ENCODE results near the gene LAMA2.

DNA sequence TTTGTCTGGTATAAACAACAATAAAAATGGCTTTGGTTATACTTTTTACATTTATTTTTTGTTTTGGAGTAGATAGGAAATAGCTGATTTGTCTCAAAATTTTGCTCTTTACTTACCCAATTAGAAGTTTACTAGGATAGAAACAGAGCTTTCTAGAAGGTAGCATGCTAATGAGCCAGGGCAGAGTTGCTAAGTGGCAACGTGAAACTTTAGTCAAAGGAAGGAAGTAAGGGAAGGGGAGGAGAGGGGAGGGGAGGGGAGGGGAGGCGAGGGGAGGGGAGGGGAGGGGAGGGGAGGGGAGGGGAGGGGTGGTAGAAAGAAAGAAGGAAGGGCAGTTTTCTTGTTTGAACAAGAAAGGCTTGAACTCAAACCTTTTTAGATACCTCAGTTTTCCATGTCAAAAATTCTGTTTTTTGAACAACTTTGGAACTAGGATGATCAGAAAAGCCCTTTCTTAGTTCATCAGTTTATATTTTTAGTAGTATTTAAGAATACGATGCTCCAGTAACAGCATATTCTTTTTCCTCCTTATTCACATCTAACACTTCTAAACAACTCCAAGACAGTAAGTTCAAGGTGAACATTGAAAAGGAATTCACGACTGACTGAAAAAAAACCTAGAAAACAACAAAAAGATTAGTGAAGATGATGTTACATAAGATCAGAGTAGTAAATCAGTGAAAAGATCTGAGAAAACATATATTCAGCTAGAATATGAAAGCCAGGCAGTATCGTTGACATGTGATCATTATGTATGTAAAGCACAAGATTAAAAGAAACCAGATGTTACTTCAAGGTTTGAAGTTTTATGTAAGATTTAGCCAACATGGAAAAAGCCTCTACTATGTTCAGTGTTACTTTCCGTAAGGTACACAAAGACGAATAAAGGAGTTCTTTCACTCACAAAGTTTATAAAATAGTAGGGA, 563.6 kb downstream of the LAMA2 start:
- TF ChIP-seq RAD21 (IDR thresholded peaks at IDR 0.05; ENCODE audit: low read depth) (no peak), TAF1 (IDR thresholded peaks at IDR 0.05; ENCODE audit: low read depth) (no peak), EP300 (IDR thresholded peaks at IDR 0.05; ENCODE audit: borderline replicate concordance) (no peak), EGR1 (IDR thresholded peaks at IDR 0.05) (no peak), YY1 (IDR thresholded peaks at IDR 0.05; ENCODE audit: low read depth) (no peak), TCF12 (IDR thresholded peaks at IDR 0.05; ENCODE audit: low read depth) (no peak), NFIC (IDR thresholded peaks at IDR 0.05) (no peak), TEAD4 (IDR thresholded peaks at IDR 0.05) (no peak), CEBPB (IDR thresholded peaks at IDR 0.05) (no peak), ZBTB7A (IDR thresholded peaks at IDR 0.05; ENCODE audit: low read depth) (no peak), CREB1 (IDR thresholded peaks at IDR 0.05; ENCODE audit: low read depth) (no peak)
- TF ChIP-seq, protein P1, sequence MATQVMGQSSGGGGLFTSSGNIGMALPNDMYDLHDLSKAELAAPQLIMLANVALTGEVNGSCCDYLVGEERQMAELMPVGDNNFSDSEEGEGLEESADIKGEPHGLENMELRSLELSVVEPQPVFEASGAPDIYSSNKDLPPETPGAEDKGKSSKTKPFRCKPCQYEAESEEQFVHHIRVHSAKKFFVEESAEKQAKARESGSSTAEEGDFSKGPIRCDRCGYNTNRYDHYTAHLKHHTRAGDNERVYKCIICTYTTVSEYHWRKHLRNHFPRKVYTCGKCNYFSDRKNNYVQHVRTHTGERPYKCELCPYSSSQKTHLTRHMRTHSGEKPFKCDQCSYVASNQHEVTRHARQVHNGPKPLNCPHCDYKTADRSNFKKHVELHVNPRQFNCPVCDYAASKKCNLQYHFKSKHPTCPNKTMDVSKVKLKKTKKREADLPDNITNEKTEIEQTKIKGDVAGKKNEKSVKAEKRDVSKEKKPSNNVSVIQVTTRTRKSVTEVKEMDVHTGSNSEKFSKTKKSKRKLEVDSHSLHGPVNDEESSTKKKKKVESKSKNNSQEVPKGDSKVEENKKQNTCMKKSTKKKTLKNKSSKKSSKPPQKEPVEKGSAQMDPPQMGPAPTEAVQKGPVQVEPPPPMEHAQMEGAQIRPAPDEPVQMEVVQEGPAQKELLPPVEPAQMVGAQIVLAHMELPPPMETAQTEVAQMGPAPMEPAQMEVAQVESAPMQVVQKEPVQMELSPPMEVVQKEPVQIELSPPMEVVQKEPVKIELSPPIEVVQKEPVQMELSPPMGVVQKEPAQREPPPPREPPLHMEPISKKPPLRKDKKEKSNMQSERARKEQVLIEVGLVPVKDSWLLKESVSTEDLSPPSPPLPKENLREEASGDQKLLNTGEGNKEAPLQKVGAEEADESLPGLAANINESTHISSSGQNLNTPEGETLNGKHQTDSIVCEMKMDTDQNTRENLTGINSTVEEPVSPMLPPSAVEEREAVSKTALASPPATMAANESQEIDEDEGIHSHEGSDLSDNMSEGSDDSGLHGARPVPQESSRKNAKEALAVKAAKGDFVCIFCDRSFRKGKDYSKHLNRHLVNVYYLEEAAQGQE (IDR thresholded peaks at IDR 0.05; ENCODE audit: low read depth): no peak
- TF ChIP-seq, protein P2, sequence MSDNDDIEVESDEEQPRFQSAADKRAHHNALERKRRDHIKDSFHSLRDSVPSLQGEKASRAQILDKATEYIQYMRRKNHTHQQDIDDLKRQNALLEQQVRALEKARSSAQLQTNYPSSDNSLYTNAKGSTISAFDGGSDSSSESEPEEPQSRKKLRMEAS (IDR thresholded peaks at IDR 0.05): no peak
